GM19043 (cell line): ENCODE data around the gene SLC1A4.

Experiments used
- ATAC-seq: cut with Tn5 transposase; IDR thresholded peaks from one replicate; pipeline ENCODE4 v1.9.1; 2021; ENCODE audit warnings: low read depth; ENCODE audit not compliant: unreplicated experiment

Gene SLC1A4

GRCh38 chr2:64989126-64989981 lies at the start of gene SLC1A4:
SLC1A4 (plus strand) TSS chr2:64989399; CDS start chr2:64989644, 245 bp downstream.
- peak; percentile 67 for ATAC-seq

GRCh38 chr2:64941143-64941542 lies 48.1 kb upstream of the SLC1A4 start:
- ATAC-seq: no peak

- no peak for ATAC-seq
These were observed 47.4 kb upstream of the SLC1A4 start for GRCh38 chr2:64941801-64942200.

GRCh38 chr2:64942693-64943092 lies 46.5 kb upstream of the SLC1A4 start:
- ATAC-seq: no peak

GRCh38 chr2:64943387-64944150 lies 45.6 kb upstream of the SLC1A4 start:
- no peak for ATAC-seq

- ATAC-seq: no peak
These were observed 44.7 kb upstream of the SLC1A4 start for GRCh38 chr2:64944484-64944883.

- peak; percentile 87 for ATAC-seq
These were observed 43.0 kb upstream of the SLC1A4 start for GRCh38 chr2:64945973-64946768.

GRCh38 chr2:64946769-64947247 lies 42.4 kb upstream of the SLC1A4 start:
- ATAC-seq: no peak

GRCh38 chr2:64947885-64948284 lies 41.3 kb upstream of the SLC1A4 start:
- ATAC-seq: no peak

- no peak for ATAC-seq
These were observed 38.7 kb upstream of the SLC1A4 start for GRCh38 chr2:64950226-64951160.

GRCh38 chr2:64951306-64951953 lies 37.8 kb upstream of the SLC1A4 start:
- no peak for ATAC-seq

- ATAC-seq: no peak
These were observed 37.1 kb upstream of the SLC1A4 start for GRCh38 chr2:64952096-64952495.

GRCh38 chr2:64952511-64953482 lies 36.4 kb upstream of the SLC1A4 start:
- no peak for ATAC-seq

GRCh38 chr2:64955467-64955866 lies 33.7 kb upstream of the SLC1A4 start:
- no peak for ATAC-seq

GRCh38 chr2:64957109-64957903 lies 31.9 kb upstream of the SLC1A4 start:
- ATAC-seq: no peak

- ATAC-seq: no peak
These were observed 30.6 kb upstream of the SLC1A4 start for GRCh38 chr2:64958556-64958955.

GRCh38 chr2:64960819-64961218 lies 28.4 kb upstream of the SLC1A4 start:
- no peak for ATAC-seq
